Aorta (tissue), 5 donors: ENCODE measurements around the gene ZBTB25. TPM values are rescaled to one million over a fixed set of nuclear protein-coding genes. Genes with fewer than 3 reads are reported as not detected.
"Not testable (repeated sequence)": the region's sequence is repeated elsewhere in the genome, so short reads cannot be mapped to it uniquely, and the experiment has no call there.

ENCODE experiments used
- ATAC-seq: fragments of 200-7000 bp; cut with Tn5 transposase; one replicate; pipeline ENCODE4 v1.9.1; 2022; ENCODE audit warnings: moderate library complexity; ENCODE audit not compliant: low FRiP score
- DNase-seq, 2 donors: peaks; one replicate each; pipeline ENCODE4 v3.0.0-alpha.2; 2020
- H3K27ac ChIP-seq, 2 donors: one replicate each; pipeline ENCODE4 v1.5.1; 2013; ENCODE audit warnings: low read length in 2 of 2, mild to moderate bottlenecking in 2 of 2, moderate library complexity in 2 of 2, control low read depth in 1 of 2, inconsistent platforms in 1 of 2, low read depth in 1 of 2
- H3K27me3 ChIP-seq, 2 donors: one replicate each; pipeline ENCODE4 v1.6.1; 2013; ENCODE audit warnings: control low read depth in 1 of 2, low read length in 1 of 2, mild to moderate bottlenecking in 1 of 2, moderate library complexity in 1 of 2; ENCODE audit not compliant: insufficient read depth in 2 of 2, control insufficient read depth in 1 of 2
- H3K36me3 ChIP-seq, 2 donors: one replicate each; pipeline ENCODE4 v1.6.1; 2013; ENCODE audit warnings: control low read depth in 1 of 2, low read length in 1 of 2, mild to moderate bottlenecking in 1 of 2; ENCODE audit not compliant: insufficient read depth in 2 of 2, control insufficient read depth in 1 of 2
- H3K4me1 ChIP-seq, 2 donors: one replicate each; pipeline ENCODE4 v1.6.1; 2013; ENCODE audit warnings: low read length in 2 of 2, control low read depth in 1 of 2, mild to moderate bottlenecking in 1 of 2, moderate library complexity in 1 of 2; ENCODE audit not compliant: insufficient read depth in 2 of 2, control insufficient read depth in 1 of 2
- H3K4me3 ChIP-seq, 2 donors: one replicate each; pipeline ENCODE4 v1.5.1; 2013; ENCODE audit warnings: low read length in 2 of 2, control low read depth in 1 of 2, mild to moderate bottlenecking in 1 of 2
- H3K9me3 ChIP-seq: one replicate; pipeline ENCODE4 v1.6.1; 2013; ENCODE audit warnings: mild to moderate bottlenecking, low read length; ENCODE audit not compliant: control insufficient read depth
- WGBS, 2 donors: extraction: QIAGEN DNeasy Blood & Tissue Kit; methylation state at CpG; one replicate each; pipeline ENCODE4 v1.1.7; 2013; 5-methylcytosine and 5-hydroxymethylcytosine counted together
- intact Hi-C, 2 donors: fragments of 100-400 bp; cut with DNase I; formaldehyde crosslinking; loops; one replicate each; pipeline versions ENCODE4 v1.14.2 to v1.15.0; 2022
- polyA plus RNA-seq, 2 donors: library from polyadenylated mRNA; stranded (reverse); fragments of 200-250 nt; gene quantifications; one replicate each; pipeline ENCODE4 v1.2.3, GENCODE V29; 2013
- total RNA-seq, 2 donors: library from RNA; stranded (reverse); fragmentation: NEBNext Ultra II Directional; extraction: Animal tissue kit (Norgen Biotek cat#: 25700); gene quantifications; one replicate each; pipeline ENCODE4 v1.2.1, GENCODE V29; 2021
- donor health status: healthy with polysubstance abuse.
- donor health status: Bipolar disorder and iron deficiency.
- donor health status: DM: no; HTN: no; CAD: no.
- donor health status: DM: no; HTN: no; CAD: no.
- donor health status: DM: yes; HTN: yes; CAD: no.

Gene ZBTB25
- total and polyA plus RNA-seq, 4 donors, result 0.38 to 25.4 (median 12.2) TPM

GRCh38 chr14:64518229-64518628, 14.6 kb upstream of the ZBTB25 start:
- H3K4me3 ChIP-seq, result no peak overlapping the region
- no peak overlapping the region for H3K27ac ChIP-seq
- intact Hi-C loops, result no loop called here
- H3K36me3 ChIP-seq, result peaks cover 2 to 7% of the 10 kb centered on the region in 2 donors
- H3K27me3 ChIP-seq, result no peaks in the 10 kb centered on the region
- no peaks in the 10 kb centered on the region for H3K9me3 ChIP-seq
- DNase-seq (no peak), ATAC-seq (no peak)
- WGBS, 2 donors, result 60 to 74% methylated on average over 4 of the region's 4 CpGs
- peaks cover 2 to 3% of the 10 kb centered on the region in 2 donors for H3K4me1 ChIP-seq

GRCh38 chr14:64517667-64518066, 14.0 kb upstream of the ZBTB25 start:
- not testable (repeated sequence) for H3K27me3 ChIP-seq

DNA sequence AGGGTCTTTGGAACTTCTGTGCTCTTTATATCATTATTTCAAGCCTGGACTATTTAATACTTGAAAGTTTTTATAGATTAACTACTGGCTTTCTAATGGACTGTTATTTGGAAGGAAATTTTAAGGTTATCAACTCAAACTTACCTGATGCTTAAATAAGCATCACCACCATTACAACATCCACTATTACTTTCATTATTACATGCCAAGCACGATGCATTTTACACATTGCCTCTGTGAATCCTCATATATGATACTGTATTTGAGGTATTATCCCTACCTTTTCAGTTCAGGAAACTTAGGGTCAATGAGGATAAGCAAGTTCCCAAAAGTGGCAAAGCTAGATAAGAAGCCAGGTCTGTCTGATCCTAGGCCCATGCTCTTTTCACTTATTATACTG, 13.3 kb upstream of the ZBTB25 start:
- intact Hi-C loops, result no loop called here
- DNase-seq (no peak), ATAC-seq (no peak)
- Histone ChIP-seq H3K36me3 (peaks cover 2 to 3% of the 10 kb centered on the region in 2 donors), H3K4me1 (peaks cover 1 to 3% of the 10 kb centered on the region in 2 donors), H3K4me3 (no peak overlapping the region), H3K9me3 (no peaks in the 10 kb centered on the region), H3K27ac (no peak overlapping the region), H3K27me3 (no peaks in the 10 kb centered on the region)
- WGBS, 2 donors, result 79 to 83% methylated on average over 1 of the region's 1 CpG

More at GRCh38 chr14:64517667-64518066, 14.0 kb upstream of the ZBTB25 start:
- WGBS, 2 donors, result 72 to 82% methylated on average over 6 of the region's 6 CpGs
- H3K36me3 ChIP-seq, DNase-seq, H3K9me3 ChIP-seq, ATAC-seq, H3K4me3 ChIP-seq, H3K4me1 ChIP-seq, H3K27ac ChIP-seq, intact Hi-C loops: not testable (repeated sequence)

- no peak for ATAC-seq
- 2 to 8% methylated on average over 1 of the region's 1 CpG for WGBS, 2 donors
- intact Hi-C loops, result no loop called here
Measured at GRCh38 chr14:64515053-64515452, 11.4 kb upstream of the ZBTB25 start.

GRCh38 chr14:64513271-64513670, 9.6 kb upstream of the ZBTB25 start:
- Histone ChIP-seq H3K9me3 (no peaks in the 10 kb centered on the region), H3K27ac (no peak overlapping the region), H3K4me3 (no peak overlapping the region), H3K36me3 (no peaks in the 10 kb centered on the region), H3K27me3 (no peaks in the 10 kb centered on the region), H3K4me1 (peaks cover 2 to 6% of the 10 kb centered on the region in 2 donors)
- intact Hi-C loops, result loop anchor here in 1 of 2 donors (5.0 kb wide), 1 partner anchor 124 kb away; no protein-coding TSS in a partner anchor
- DNase-seq, result no peak
- 87 to 93% methylated on average over 2 of the region's 2 CpGs for WGBS, 2 donors
- no peak for ATAC-seq

More at GRCh38 chr14:64515053-64515452, 11.4 kb upstream of the ZBTB25 start:
- Histone ChIP-seq H3K36me3 (no peaks in the 10 kb centered on the region), H3K27ac (no peak overlapping the region), H3K9me3 (no peaks in the 10 kb centered on the region), H3K27me3 (no peaks in the 10 kb centered on the region), H3K4me3 (no peak overlapping the region), H3K4me1 (peaks cover 2 to 7% of the 10 kb centered on the region in 2 donors)
- no peak for DNase-seq

DNA sequence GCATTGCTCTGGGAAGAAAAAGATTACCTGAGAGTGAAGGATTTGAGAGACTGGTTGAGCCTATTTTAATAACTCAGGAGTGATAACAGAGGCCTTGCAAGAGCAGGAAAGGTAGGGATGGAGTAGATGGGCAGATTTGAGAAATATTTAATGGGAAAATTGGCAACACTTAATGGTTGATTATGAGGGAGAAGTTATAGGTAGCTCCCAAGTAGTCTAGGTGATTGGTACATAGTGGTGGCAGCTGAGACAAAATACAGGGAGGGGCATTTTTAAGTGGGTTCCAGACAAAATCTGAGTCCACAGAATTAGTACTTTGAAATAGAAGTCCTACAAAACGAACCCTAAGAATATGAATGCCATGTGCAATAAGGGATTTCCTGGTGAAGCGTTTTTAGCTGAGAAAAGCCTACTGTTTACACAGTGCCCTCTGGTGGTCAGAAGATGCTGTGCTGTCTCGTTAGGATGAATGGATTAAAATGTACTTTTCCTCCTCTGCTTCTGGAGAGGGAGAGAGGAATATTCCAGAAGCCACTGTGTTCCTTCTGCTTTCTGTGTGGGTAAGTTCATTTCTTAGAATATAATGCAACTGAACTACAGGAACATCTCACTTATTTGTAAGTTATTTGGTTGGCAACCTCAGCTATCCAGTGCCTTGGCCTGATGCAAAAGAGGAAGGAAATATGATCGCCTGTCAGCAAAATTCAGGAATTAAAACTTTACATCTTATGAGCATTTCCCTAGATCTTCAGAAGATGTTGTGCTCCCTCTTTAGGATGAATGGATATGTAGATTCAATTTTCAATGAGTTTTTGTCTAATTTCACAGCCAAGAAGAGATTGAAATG, 7.4 kb upstream of the ZBTB25 start:
- Histone ChIP-seq H3K36me3 (no peaks in the 10 kb centered on the region), H3K9me3 (no peaks in the 10 kb centered on the region), H3K4me3 (no peak overlapping the region), H3K27ac (no peak overlapping the region), H3K27me3 (no peaks in the 10 kb centered on the region), H3K4me1 (peaks cover 2 to 4% of the 10 kb centered on the region in 2 donors)
- DNase-seq (peak in 1 of 2 donors; percentile 70), ATAC-seq (peak; percentile 90)
- intact Hi-C loops, result loop anchor here in 1 of 2 donors (5.0 kb wide), 1 partner anchor 126 kb away; no protein-coding TSS in a partner anchor
- WGBS, 2 donors, result 21 to 22% methylated on average over 4 of the region's 4 CpGs

DNA sequence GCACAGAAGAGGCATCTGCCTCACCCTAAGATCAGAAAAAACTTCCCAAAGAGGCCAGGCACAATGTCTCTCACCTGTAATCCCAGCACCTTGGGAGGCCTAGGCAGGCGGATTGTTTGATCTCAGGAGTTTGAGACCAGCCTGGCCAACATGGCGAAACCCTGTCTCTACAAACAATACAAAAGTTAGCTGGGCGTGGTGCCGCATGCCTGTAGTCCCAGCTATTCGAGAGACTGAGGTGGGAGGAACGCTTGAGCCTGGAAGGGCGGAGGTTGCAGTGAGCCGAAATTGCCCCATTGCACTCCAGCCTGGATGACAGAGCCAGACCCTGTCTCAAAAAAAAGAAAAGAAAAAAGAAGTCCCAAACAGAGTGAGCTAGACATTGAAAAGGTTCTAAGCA, 5.4 kb upstream of the ZBTB25 start:
- no peak overlapping the region for H3K27ac ChIP-seq
- H3K4me1 ChIP-seq, result peaks cover 2 to 4% of the 10 kb centered on the region in 2 donors
- H3K9me3 ChIP-seq, result no peaks in the 10 kb centered on the region
- DNase-seq (no peak), ATAC-seq (no peak)
- no peak overlapping the region for H3K4me3 ChIP-seq
- no peaks in the 10 kb centered on the region for H3K27me3 ChIP-seq
- H3K36me3 ChIP-seq, result no peaks in the 10 kb centered on the region
- 88 to 91% methylated on average over 8 of the region's 8 CpGs for WGBS, 2 donors
- intact Hi-C loops, result loop anchor here (5.0 kb wide), 2 partner anchors 33 to 128 kb away; partner anchors contain the start of gene HSPA2 (in 1 of the 2)

GRCh38 chr14:64508215-64508776, 4.7 kb upstream of the ZBTB25 start:
- 43 to 50% methylated on average over 1 of the region's 1 CpG for WGBS, 2 donors
- no peaks in the 10 kb centered on the region for H3K9me3 ChIP-seq
- no peak overlapping the region for H3K4me3 ChIP-seq
- intact Hi-C loops, result loop anchor here (5.0 kb wide), 2 partner anchors 34 to 129 kb away; partner anchors contain the start of gene HSPA2 (in 1 of the 2)
- no peaks in the 10 kb centered on the region for H3K36me3 ChIP-seq
- ATAC-seq (no peak), DNase-seq (no peak)
- H3K27me3 ChIP-seq, result no peaks in the 10 kb centered on the region
- no peak overlapping the region for H3K27ac ChIP-seq
- peaks cover 2 to 4% of the 10 kb centered on the region in 2 donors for H3K4me1 ChIP-seq
